PC-9 (cell line): Measurements from ENCODE around the gene CSF1.

Experiments used
- EZH2 ChIP-seq: fragments of 200-600 bp; sonication (generic); IDR thresholded peaks from 2 replicates; pipeline ENCODE4 v1.8.0; 2017; ENCODE audit warnings: antibody characterized with exemption, low read depth
- TF ChIP-seq, protein P1 (sequence below): fragments of 200-600 bp; sonication (generic); conservative IDR thresholded peaks from 2 replicates; pipeline ENCODE4 v1.6.1; 2017; ENCODE audit warnings: mixed run types, antibody characterized with exemption, mild to moderate bottlenecking, moderate library complexity

DNA sequence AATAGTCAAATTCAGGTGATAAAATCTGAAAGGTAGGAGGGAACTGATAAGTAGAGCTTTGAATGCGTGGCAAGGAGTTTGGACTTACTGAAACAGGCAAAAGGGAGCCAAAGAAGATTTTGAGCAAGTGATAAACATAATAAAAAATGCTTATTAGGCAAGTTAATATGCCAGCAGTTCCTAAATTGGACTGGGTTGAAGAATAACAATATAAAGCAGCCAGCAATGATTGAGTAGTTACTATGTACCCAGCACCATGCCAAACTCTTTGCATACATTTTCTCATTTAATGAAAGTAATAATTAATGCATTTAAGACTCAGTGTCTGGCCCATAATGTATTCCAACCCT, 50.1 kb downstream of the CSF1 start:
- TF ChIP-seq, protein P1, sequence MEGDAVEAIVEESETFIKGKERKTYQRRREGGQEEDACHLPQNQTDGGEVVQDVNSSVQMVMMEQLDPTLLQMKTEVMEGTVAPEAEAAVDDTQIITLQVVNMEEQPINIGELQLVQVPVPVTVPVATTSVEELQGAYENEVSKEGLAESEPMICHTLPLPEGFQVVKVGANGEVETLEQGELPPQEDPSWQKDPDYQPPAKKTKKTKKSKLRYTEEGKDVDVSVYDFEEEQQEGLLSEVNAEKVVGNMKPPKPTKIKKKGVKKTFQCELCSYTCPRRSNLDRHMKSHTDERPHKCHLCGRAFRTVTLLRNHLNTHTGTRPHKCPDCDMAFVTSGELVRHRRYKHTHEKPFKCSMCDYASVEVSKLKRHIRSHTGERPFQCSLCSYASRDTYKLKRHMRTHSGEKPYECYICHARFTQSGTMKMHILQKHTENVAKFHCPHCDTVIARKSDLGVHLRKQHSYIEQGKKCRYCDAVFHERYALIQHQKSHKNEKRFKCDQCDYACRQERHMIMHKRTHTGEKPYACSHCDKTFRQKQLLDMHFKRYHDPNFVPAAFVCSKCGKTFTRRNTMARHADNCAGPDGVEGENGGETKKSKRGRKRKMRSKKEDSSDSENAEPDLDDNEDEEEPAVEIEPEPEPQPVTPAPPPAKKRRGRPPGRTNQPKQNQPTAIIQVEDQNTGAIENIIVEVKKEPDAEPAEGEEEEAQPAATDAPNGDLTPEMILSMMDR, result no peak
- no peak for TF ChIP-seq EZH2
